Dendritic cell treated with granulocyte-macrophage colony-stimulating factor and Interleukin-4, amounts not matched to agents 40 ng/mL and 50 ng/mL, for 4 days (primary cell): Measurements from ENCODE around the gene BUB3.
"Not testable (repeated sequence)": the region's sequence is repeated elsewhere in the genome, so short reads cannot be mapped to it uniquely, and the experiment has no call there.

Experiments
- H3K27ac Mint-ChIP-seq: one replicate; pipeline ENCODE4 v1.8.0; 2022; ENCODE audit warnings: mild to moderate bottlenecking, mixed read lengths
- H3K27me3 Mint-ChIP-seq: one replicate; pipeline ENCODE4 v1.8.0; 2022; ENCODE audit warnings: mild to moderate bottlenecking, mixed read lengths
- H3K36me3 Mint-ChIP-seq: one replicate; pipeline ENCODE4 v1.8.0; 2022; ENCODE audit warnings: low read depth, mixed read lengths
- H3K4me1 Mint-ChIP-seq: one replicate; pipeline ENCODE4 v1.8.0; 2022; ENCODE audit warnings: low read depth, mixed read lengths
- H3K4me3 Mint-ChIP-seq: one replicate; pipeline ENCODE4 v1.8.0; 2022; ENCODE audit warnings: mild to moderate bottlenecking, moderate library complexity, mixed read lengths
- H3K9me3 Mint-ChIP-seq: one replicate; pipeline ENCODE4 v1.8.0; 2022; ENCODE audit warnings: mixed read lengths
- intact Hi-C: fragments of 100-400 bp; cut with micrococcal nuclease; formaldehyde crosslinking; loops from one replicate; pipeline ENCODE4 v1.15.0; 2022

BUB3 gene

DNA sequence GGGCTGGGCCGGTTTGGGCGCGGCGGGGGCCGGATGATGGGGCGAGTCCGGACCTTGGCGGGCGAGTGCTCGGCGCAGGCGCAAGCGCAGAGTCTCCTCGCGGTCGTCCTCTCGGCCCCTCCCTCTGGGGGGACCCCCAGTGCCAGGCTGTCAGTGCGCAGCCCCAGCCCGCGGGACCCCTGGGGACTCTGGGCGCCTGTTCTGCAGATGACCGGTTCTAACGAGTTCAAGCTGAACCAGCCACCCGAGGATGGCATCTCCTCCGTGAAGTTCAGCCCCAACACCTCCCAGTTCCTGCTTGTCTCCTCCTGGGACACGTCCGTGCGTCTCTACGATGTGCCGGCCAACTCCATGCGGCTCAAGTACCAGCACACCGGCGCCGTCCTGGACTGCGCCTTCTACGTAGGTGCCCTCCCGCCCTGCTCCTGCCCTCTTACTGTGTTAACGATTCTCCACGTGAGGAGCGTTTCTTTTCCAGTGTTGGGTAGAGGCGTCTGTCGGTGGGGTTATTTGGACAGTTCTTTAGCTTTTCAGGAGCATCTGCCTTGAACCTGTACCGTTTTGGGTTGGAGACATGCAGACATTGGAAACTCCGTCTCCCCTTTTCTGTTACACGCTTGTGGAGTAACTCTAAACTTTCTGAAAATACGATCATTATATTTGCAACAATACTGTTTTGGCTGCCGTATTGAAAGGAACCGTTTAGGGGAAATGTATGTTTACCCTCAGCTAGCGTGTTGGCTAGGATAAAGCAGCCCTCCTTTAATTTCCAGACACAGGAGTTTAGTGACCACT lies 706 bp downstream of the BUB3 start:
- Mint-ChIP-seq H3K27ac (peak overlapping the region; percentile 95), H3K9me3 (no peaks in the 10 kb centered on the region), H3K4me1 (peaks cover 44% of the 10 kb centered on the region), H3K4me3 (peak overlapping the region; percentile 96), H3K36me3 (peaks cover 48% of the 10 kb centered on the region), H3K27me3 (peaks cover 35% of the 10 kb centered on the region)
- intact Hi-C loops: loop anchor here (2.0 to 5.0 kb wide), 2 partner anchors 146 to 783 kb away; partner anchors contain the start of genes ACADSB, IKZF5 and PLEKHA1

DNA sequence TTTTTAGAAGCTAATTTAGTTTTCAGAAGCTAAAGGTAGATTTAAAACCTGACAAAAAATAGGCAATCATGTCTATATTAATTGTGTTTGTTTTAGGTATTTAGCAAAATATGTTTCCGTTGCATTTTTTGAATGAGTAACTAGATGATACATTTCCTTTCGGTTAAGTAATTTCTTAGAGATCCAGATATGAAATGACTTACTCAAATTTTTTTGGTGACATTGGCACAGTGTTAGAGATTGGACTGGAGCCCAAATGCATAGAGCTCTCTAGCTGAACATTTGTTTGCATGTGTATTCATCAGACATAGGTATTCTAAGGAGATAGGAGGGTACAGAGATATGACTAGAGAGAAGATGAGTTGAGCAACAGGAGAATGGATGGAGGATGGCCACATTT lies 1.9 kb downstream of the BUB3 start:
- Mint-ChIP-seq H3K36me3 (peaks cover 60% of the 10 kb centered on the region), H3K27ac (no peak overlapping the region), H3K9me3 (no peaks in the 10 kb centered on the region), H3K4me3 (no peak overlapping the region), H3K27me3 (peaks cover 24% of the 10 kb centered on the region), H3K4me1 (peaks cover 39% of the 10 kb centered on the region)
- intact Hi-C loops: no loop called here

DNA sequence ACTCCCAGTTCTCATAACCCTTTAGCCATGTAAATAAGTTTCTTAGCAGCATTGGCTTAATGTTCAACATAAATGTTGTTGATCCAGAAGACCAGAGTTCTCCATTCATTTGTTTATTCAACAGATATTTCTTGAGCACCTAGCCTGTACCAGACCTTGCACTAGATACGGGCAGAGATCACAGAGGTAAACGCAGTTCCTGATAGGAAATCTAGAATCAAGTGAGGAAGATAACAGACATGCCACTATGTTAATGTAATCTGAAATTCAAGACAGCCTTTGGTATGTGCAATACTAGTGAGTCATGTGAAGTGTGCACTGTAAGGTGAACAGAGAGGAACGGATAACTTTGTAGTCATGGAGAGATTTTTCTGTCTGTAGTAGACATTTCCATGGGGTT lies 3.0 kb downstream of the BUB3 start:
- H3K4me1 Mint-ChIP-seq: peaks cover 39% of the 10 kb centered on the region
- H3K27me3 Mint-ChIP-seq: peaks cover 14% of the 10 kb centered on the region
- H3K36me3 Mint-ChIP-seq: peaks cover 72% of the 10 kb centered on the region
- H3K4me3 Mint-ChIP-seq: no peak overlapping the region
- intact Hi-C loops: no loop called here
- no peaks in the 10 kb centered on the region for H3K9me3 Mint-ChIP-seq
- H3K27ac Mint-ChIP-seq: no peak overlapping the region

DNA sequence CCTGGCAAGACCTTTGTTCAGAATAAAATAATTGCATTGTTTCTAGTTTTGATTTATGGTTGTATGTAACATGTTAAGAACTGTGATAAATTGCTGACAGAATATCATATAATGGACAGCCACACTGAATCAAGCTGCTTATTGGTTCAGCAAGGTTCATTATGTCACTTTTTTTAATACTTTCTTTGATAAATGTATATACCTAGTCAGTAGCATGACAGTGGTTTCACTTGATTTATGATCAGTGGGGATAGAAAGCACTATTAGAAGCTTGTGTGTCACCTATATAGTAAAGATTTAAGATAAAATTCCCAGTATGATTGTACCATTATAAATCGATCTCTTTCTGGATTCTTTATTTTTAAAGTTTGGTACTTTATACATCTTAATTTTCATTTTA lies 4.5 kb downstream of the BUB3 start:
- Mint-ChIP-seq H3K27ac (no peak overlapping the region), H3K36me3 (peaks cover 86% of the 10 kb centered on the region), H3K27me3 (no peaks in the 10 kb centered on the region), H3K4me1 (peaks cover 35% of the 10 kb centered on the region), H3K4me3 (no peak overlapping the region), H3K9me3 (no peaks in the 10 kb centered on the region)
- intact Hi-C loops: no loop called here

DNA sequence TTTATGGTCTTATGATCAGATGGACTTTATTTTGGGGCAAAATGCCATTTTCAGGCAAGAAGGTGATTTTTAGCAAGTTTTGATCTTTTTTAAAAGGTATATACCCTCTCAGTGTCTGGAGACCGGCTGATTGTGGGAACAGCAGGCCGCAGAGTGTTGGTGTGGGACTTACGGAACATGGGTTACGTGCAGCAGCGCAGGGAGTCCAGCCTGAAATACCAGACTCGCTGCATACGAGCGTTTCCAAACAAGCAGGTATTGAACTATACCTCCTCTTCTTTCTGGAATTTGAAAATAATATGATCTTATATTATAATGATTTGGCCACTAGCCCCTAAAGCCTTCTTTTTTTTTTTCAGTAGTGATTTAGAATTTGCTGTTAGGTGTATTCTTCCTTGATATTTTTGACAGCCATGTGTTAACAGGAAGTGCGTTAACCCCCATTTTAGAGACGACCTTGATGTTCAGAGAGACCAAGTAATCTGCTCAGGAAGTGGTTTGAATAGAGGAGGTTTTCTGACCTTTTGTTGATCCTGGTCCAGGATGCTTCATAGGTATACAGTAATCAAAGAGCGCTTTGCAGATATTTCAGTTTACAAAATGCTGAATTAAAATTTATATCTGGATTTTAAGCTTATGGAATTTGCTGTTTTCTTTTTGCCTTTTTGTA lies 6.2 kb downstream of the BUB3 start:
- intact Hi-C loops: no loop called here
- no peaks in the 10 kb centered on the region for H3K9me3 Mint-ChIP-seq
- no peaks in the 10 kb centered on the region for H3K27me3 Mint-ChIP-seq
- peaks cover 85% of the 10 kb centered on the region for H3K36me3 Mint-ChIP-seq
- no peak overlapping the region for H3K4me3 Mint-ChIP-seq
- no peak overlapping the region for H3K27ac Mint-ChIP-seq
- peaks cover 26% of the 10 kb centered on the region for H3K4me1 Mint-ChIP-seq

DNA sequence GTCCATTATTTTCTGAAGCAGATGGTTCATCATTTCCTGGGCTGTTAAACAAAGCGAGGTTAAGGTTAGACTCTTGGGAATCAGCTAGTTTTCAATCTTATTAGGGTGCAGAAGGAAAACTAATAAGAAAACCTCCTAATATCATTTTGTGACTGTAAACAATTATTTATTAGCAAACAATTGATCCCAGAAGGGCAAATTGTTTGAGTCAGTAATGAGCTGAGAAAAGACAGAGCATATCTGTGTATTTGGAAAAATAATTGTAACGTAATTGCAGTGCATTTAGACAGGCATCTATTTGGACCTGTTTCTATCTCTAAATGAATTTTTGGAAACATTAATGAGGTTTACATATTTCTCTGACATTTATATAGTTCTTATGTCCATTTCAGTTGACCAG lies 10.1 kb downstream of the BUB3 start:
- intact Hi-C loops: no loop called here
- H3K4me1 Mint-ChIP-seq: no peaks in the 10 kb centered on the region
- H3K36me3 Mint-ChIP-seq: peaks cover 88% of the 10 kb centered on the region
- no peaks in the 10 kb centered on the region for H3K9me3 Mint-ChIP-seq
- no peak overlapping the region for H3K4me3 Mint-ChIP-seq
- H3K27me3 Mint-ChIP-seq: no peaks in the 10 kb centered on the region
- H3K27ac Mint-ChIP-seq: no peak overlapping the region

DNA sequence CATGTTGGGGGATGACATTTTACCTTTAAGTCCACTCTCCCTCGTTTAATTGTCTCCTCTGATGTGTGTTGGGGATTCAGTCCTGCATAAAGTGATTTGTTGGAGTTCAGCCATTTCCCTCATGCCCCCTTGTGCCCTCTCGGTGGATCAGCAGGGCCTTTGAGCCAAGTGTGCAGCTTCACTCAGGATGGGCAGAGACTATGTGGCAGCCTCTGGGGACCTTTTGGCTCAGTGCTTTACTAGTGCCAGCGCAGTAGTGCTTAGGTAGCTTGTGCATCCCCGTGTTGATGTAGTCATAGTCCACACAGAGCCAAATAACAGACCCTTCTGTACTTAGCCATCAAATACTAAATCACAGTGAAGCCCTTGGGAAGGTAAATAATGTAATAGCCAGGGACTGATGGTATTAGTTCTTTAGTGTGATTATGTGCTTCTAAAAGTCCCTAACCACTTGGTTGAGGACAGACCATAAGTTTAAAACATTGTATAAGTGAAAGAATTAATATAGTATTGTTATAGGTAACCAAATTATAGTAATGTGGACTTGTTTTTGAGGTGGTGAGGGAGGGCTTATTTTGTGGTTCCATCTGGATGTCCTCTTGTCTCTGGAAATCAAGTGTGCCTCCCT lies 11.4 kb downstream of the BUB3 start:
- H3K4me3 Mint-ChIP-seq: no peak overlapping the region
- H3K4me1 Mint-ChIP-seq: no peaks in the 10 kb centered on the region
- H3K36me3 Mint-ChIP-seq: peaks cover 90% of the 10 kb centered on the region
- intact Hi-C loops: no loop called here
- H3K27ac Mint-ChIP-seq: no peak overlapping the region
- H3K27me3 Mint-ChIP-seq: no peaks in the 10 kb centered on the region
- no peaks in the 10 kb centered on the region for H3K9me3 Mint-ChIP-seq

DNA sequence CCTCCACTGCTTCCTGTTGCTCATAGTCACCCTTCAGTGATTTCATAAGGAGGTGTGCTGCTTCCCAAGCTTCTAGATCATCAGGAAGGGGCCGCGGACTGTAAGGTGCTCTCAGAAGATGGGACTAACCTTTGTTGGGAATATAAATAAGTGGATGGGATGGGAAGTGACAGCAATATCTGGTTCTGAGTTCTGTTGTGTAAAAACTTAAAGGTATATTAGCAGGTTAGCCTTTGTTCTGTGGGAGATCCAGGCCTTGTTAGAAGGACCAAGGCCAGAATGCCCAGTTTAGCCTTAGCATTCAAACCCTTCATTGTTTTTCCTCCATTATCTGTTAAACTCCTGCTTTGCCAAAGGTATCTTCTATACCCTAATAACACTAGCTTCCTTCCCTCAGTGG lies 12.4 kb downstream of the BUB3 start:
- Mint-ChIP-seq H3K4me3 (no peak overlapping the region), H3K27me3 (no peaks in the 10 kb centered on the region), H3K27ac (no peak overlapping the region), H3K36me3 (peaks cover 88% of the 10 kb centered on the region), H3K4me1 (no peaks in the 10 kb centered on the region), H3K9me3 (no peaks in the 10 kb centered on the region)
- intact Hi-C loops: no loop called here

DNA sequence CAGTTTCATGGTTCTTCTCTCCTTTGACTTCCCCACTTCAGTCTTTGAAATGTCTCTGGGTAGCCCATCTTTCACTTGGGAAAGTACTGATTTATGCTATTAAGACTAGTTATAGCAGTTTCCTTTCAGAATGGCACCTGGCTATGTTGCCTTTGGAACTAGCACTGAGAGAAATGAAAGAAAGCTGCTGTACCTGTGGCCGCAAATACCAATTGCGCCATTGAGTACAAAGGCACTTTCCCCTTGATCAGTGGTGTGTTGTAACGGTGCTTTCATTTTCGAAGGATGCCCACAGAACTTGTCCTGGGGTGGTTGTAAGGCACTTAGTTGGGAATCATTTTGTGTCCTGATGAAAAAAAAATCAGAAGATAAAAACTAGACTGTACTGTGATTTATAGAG lies 16.8 kb downstream of the BUB3 start:
- H3K4me3 Mint-ChIP-seq: no peak overlapping the region
- H3K36me3 Mint-ChIP-seq: peaks cover 70% of the 10 kb centered on the region
- H3K9me3 Mint-ChIP-seq: no peaks in the 10 kb centered on the region
- no peaks in the 10 kb centered on the region for H3K4me1 Mint-ChIP-seq
- H3K27me3 Mint-ChIP-seq: no peaks in the 10 kb centered on the region
- no peak overlapping the region for H3K27ac Mint-ChIP-seq
- intact Hi-C loops: no loop called here

DNA sequence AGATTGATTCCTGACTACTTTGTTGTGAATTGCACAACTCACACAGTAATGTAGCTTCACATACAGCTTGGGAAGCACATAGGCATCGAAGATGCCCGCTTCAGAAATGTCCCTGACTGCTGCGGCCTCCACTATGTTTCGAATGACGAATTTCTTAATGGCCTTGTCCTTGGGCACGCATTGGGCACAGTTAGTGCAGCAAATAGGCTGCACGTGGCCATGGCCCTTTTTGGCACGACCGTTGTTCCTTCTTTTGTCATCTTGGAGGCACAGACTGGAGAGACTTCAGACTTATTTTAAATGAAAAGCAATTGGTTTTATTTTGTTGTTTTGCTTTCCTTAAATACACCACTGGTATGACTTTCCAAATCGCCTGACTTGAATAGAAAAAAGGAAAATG lies 17.4 kb downstream of the BUB3 start:
- H3K4me1 Mint-ChIP-seq, H3K4me3 Mint-ChIP-seq, intact Hi-C loops, H3K27me3 Mint-ChIP-seq, H3K27ac Mint-ChIP-seq, H3K9me3 Mint-ChIP-seq: not testable (repeated sequence)
- H3K36me3 Mint-ChIP-seq: peaks cover 70% of the 10 kb centered on the region

DNA sequence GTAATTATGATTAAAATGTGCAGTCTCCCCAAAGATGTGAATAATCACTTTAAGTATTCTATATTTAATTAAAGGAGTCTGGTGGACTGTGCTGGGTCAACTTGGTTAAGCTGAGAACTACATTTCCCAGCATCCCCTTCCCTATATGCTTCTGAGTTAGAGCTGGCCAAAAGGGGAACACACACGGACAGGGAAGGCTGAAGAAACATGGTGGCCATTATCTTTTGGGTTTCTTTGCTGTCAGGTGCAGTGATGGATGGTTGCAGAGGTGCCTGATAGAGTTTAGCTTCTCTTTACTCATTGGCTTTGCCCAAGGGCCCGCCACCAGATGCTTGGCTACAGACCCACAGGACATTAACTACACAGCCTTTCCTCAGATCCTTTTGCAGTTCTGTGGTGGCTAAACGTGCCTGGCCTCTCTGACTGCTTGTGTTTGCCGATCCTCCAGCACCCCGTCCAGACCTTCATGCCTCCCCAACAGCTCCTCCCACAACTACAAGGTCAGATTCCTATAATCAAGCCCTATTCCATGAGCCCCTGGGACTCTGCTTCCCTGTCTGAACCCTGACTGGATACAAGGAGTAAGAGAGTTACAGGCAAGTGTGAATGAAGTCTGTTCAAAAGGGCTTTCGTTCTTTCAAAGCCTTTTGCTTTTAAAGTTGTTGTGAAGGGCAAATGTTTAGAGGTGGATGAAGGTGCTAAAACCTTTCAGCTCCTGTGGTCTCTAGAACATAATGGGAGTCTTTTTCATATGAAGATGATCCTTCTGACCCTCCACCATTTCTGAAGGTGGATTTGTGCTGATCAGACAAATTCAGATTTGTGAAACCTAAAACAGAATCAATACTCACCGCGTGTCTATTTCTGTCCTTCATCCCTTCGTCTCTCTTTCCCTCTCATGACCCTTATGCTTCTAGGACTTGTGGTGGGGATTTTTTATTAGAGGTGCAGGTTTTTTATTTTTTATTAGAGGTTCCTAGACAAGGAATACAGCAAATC lies 21.5 kb downstream of the BUB3 start:
- Mint-ChIP-seq H3K4me3 (no peak overlapping the region), H3K36me3 (peaks cover 51% of the 10 kb centered on the region), H3K4me1 (no peaks in the 10 kb centered on the region)

DNA sequence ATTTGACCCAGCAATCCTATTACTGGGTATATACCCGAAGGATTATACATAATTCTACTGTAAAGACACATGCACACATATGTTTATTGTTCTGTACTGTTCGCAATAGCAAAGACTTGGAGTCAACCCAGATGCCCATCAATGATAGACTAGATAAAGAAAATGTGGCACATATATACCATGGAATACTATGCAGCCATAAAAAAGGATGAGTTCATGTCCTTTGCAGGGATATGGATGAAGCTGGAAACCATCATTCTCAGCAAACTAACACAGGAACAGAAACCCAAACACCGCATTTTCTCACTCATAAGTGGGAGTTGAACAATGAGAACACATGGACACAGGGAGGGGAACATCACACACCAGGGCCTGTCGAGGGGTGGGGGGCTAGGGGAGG lies 24.2 kb downstream of the BUB3 start:
- intact Hi-C loops, H3K9me3 Mint-ChIP-seq, H3K4me3 Mint-ChIP-seq, H3K27ac Mint-ChIP-seq, H3K4me1 Mint-ChIP-seq, H3K27me3 Mint-ChIP-seq: not testable (repeated sequence)
- H3K36me3 Mint-ChIP-seq: peaks cover 51% of the 10 kb centered on the region

More for the DNA sequence above, 21.5 kb downstream of the BUB3 start:
- H3K27me3 Mint-ChIP-seq: no peaks in the 10 kb centered on the region
- H3K9me3 Mint-ChIP-seq: no peaks in the 10 kb centered on the region
- intact Hi-C loops: no loop called here
- H3K27ac Mint-ChIP-seq: no peak overlapping the region
